ENCODE measurements around the gene RESF1.

- TF ChIP-seq POLR2A (IDR thresholded peaks at IDR 0.05) (no peak), CTCF (IDR thresholded peaks at IDR 0.05 in 8 of 11, conservative IDR thresholded peaks at IDR 0.05 in 3 of 11) (no peak), POLR2AphosphoS5 (IDR thresholded peaks at IDR 0.05) (no peak)
Observed at GRCh38 chr12:31965090-31965489, 5.9 kb downstream of the RESF1 start.

Measured in spleen (tissue), 7 donors.